NT2/D1 (cell line): Measurements from ENCODE around the gene OR1I1.

Experiments used
- YY1 ChIP-seq: IDR thresholded peaks from 2 replicates; pipeline ENCODE4 v1.6.1; 2011; ENCODE audit not compliant: insufficient read length, insufficient read depth
- ZNF274 ChIP-seq: IDR thresholded peaks from 2 replicates; pipeline ENCODE4 v1.6.1; 2011; ENCODE audit warnings: mild to moderate bottlenecking, low read depth, low read length

GRCh38 chr19:15072930-15073647 lies 8.9 kb upstream of the OR1I1 start:
- no peak for TF ChIP-seq YY1
- no peak for TF ChIP-seq ZNF274
